CD4-positive, CD25-positive, alpha-beta regulatory T cell (primary cell): ENCODE data around the gene ASAP3. TPM values are rescaled to one million over a fixed set of nuclear protein-coding genes. Genes with fewer than 3 reads are reported as not detected.

ENCODE experiments used
- ATAC-seq, 2 donors: fragments of 150-1000 bp; cut with Tn5 transposase; one replicate each; pipeline ENCODE4 v1.10.0; 2021; ENCODE audit warnings: low read depth in 2 of 2, moderate number of reproducible peaks in 2 of 2, moderate library complexity in 1 of 2
- DNase-seq, 3 donors: peaks; one replicate each; pipeline versions ENCODE4 v3.0.0 to v3.0.0-alpha.2; 2012 to 2022; ENCODE audit warnings: mixed read lengths in 1 of 3
- H3K27ac ChIP-seq: one replicate; pipeline ENCODE4 v1.7.0; 2013; ENCODE audit warnings: mild to moderate bottlenecking, low read length; ENCODE audit not compliant: insufficient read depth, poor library complexity, severe bottlenecking
- H3K27me3 ChIP-seq: one replicate; pipeline ENCODE4 v1.7.0; 2013; ENCODE audit warnings: low read length; ENCODE audit not compliant: control insufficient read depth, insufficient read depth
- H3K36me3 ChIP-seq: one replicate; pipeline ENCODE4 v1.7.0; 2013; ENCODE audit warnings: mild to moderate bottlenecking, low read length, moderate library complexity; ENCODE audit not compliant: control insufficient read depth, insufficient read depth
- H3K4me1 ChIP-seq: 2 replicates; pipeline ENCODE4 v1.7.0; 2013; ENCODE audit warnings: mild to moderate bottlenecking, low read length; ENCODE audit not compliant: insufficient read depth, control insufficient read depth, poor library complexity, severe bottlenecking
- H3K4me3 ChIP-seq: one replicate; pipeline ENCODE4 v1.7.0; 2013; ENCODE audit warnings: low read depth, mild to moderate bottlenecking, low read length, moderate library complexity
- H3K9me3 ChIP-seq, 2 experiments: 1 replicate in 1 of 2; 2 replicates in 1 of 2; pipeline ENCODE4 v1.7.0; 2013; ENCODE audit warnings: low read length in 2 of 2, mild to moderate bottlenecking in 1 of 2, moderate library complexity in 1 of 2; ENCODE audit not compliant: control insufficient read depth in 2 of 2
- H3K27ac Mint-ChIP-seq, 3 donors: one replicate each; pipeline ENCODE4 v1.8.0; 2020 to 2022; ENCODE audit warnings: mild to moderate bottlenecking in 3 of 3, mixed read lengths in 3 of 3, moderate library complexity in 2 of 3
- H3K27me3 Mint-ChIP-seq: one replicate; pipeline ENCODE4 v1.8.0; 2022; ENCODE audit warnings: mild to moderate bottlenecking, mixed read lengths
- H3K36me3 Mint-ChIP-seq: one replicate; pipeline ENCODE4 v1.8.0; 2020; ENCODE audit warnings: mixed read lengths
- H3K4me1 Mint-ChIP-seq, 4 donors: one replicate each; pipeline ENCODE4 v1.8.0; 2020 to 2022; ENCODE audit warnings: mixed read lengths in 4 of 4, mild to moderate bottlenecking in 1 of 4
- H3K4me3 Mint-ChIP-seq, 4 donors: one replicate each; pipeline ENCODE4 v1.8.0; 2020 to 2022; ENCODE audit warnings: mild to moderate bottlenecking in 4 of 4, mixed read lengths in 4 of 4, moderate library complexity in 3 of 4
- H3K9me3 Mint-ChIP-seq, 7 donors: one replicate each; pipeline ENCODE4 v1.8.0; 2020 to 2022; ENCODE audit warnings: mixed read lengths in 7 of 7, mild to moderate bottlenecking in 3 of 7, moderate library complexity in 2 of 7
- polyA plus RNA-seq, 4 donors: library from polyadenylated mRNA; unstranded; fragments of 300-500 nt; fragmentation: Illumina TruSeq; gene quantifications; one replicate each; pipeline ENCODE4 v1.2.3, GENCODE V29; 2021
- total RNA-seq: library from RNA; stranded (reverse); gene quantifications from one replicate; pipeline ENCODE4 v1.2.3, GENCODE V29; 2022

ASAP3 gene
- total and polyA plus RNA-seq, 5 donors from 2014 or later = 0.23 to 2.3 (median 0.49) TPM; not detected in 1

DNA sequence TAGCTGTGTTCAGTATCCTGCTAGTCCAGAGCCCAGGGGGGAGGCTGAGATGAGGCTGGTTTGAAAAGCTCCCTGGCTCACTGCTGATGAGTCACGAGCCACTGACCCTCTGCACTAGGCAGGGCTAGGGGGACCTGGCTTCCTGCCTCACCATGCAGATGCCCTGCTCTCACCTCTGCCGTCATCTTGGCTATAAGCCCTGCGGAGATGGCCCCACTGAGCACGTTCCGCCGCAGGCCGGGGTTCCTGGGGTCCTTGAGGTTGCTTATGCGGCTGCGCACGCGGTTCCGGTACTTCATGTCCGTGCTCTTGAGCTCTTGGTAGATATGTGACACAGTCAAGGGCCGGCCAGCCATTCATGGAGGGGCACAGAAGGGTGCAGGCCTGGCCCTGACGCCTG is 90.3 kb downstream of the ASAP3 start:
- no peaks in the 10 kb centered on the region for H3K27me3 Mint-ChIP-seq
- Histone ChIP-seq H3K27ac (no peak overlapping the region), H3K4me3 (no peak overlapping the region), H3K36me3 (no peaks in the 10 kb centered on the region), H3K4me1 (no peaks in the 10 kb centered on the region), H3K27me3 (no peaks in the 10 kb centered on the region), H3K9me3 (no peaks in the 10 kb centered on the region)
- no peak for ATAC-seq
- peaks cover 0 to 5% (median 0%) of the 10 kb centered on the region in 4 donors for H3K4me1 Mint-ChIP-seq
- no peaks in the 10 kb centered on the region for H3K9me3 Mint-ChIP-seq
- no peak for DNase-seq
- H3K4me3 Mint-ChIP-seq = no peak overlapping the region
- H3K27ac Mint-ChIP-seq = no peak overlapping the region
- H3K36me3 Mint-ChIP-seq = peaks cover 14% of the 10 kb centered on the region

DNA sequence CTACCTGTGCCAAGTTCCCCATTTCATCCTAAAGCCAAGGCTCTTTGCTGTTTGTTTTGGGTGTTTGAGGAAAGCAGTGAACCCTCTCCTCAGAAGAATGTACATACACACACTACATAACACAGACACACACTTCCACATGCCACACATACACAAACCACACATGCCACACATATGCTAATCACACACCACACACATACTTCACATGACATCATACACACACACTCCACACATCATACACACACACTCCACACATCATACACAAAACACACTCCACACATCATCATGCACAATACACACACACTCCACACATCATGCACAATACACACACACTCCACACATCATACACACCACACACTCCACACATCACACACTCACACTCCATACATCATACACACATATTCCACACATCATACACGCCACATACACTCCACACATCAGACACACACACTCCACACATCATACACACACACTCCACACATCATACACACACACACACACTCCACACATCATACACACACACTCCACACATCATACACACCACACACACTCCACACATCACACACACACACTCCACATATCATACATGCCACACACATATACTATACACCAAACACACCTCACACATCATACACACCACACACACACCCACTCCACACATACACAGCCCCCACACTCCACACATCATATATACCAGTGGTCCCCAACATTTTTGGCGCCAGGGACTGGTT is 91.7 kb downstream of the ASAP3 start:
- Mint-ChIP-seq H3K9me3 (no peaks in the 10 kb centered on the region), H3K27me3 (no peaks in the 10 kb centered on the region), H3K27ac (no peak overlapping the region), H3K4me1 (peaks cover 0 to 5% (median 0%) of the 10 kb centered on the region in 4 donors), H3K36me3 (peaks cover 8% of the 10 kb centered on the region), H3K4me3 (no peak overlapping the region)
- H3K36me3 ChIP-seq = no peaks in the 10 kb centered on the region
- H3K9me3 ChIP-seq = no peaks in the 10 kb centered on the region
- H3K4me1 ChIP-seq = no peaks in the 10 kb centered on the region
- DNase-seq (no peak), ATAC-seq (no peak)
- H3K4me3 ChIP-seq = no peak overlapping the region
- no peaks in the 10 kb centered on the region for H3K27me3 ChIP-seq
- no peak overlapping the region for H3K27ac ChIP-seq

DNA sequence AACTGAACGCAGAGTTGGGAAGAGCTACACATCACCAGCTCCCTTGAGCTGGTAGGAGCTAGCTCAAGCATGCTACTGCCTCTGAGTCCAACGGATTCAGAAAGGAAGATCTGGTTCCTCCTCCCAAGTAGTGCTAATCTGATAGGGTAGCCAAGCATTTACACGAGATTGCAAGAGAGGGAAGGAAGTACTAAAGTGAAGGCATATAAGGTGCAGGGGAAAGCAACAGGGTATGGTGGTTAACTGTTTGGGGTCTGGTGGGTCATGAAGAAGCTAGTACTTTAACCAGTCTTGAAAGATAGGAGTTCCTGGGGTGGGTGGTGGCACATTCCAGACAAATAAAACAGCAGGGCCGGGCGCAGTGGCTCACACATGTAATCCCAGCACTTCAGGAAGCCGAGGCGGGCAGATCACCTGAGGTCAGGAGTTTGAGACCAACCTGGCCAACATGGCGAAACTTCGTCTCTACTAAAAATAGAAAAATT is 94.1 kb downstream of the ASAP3 start:
- no peaks in the 10 kb centered on the region for H3K9me3 Mint-ChIP-seq
- Histone ChIP-seq H3K9me3 (no peaks in the 10 kb centered on the region), H3K27ac (no peak overlapping the region), H3K27me3 (no peaks in the 10 kb centered on the region), H3K4me1 (no peaks in the 10 kb centered on the region), H3K36me3 (no peaks in the 10 kb centered on the region), H3K4me3 (no peak overlapping the region)
- no peak overlapping the region for H3K4me3 Mint-ChIP-seq
- H3K4me1 Mint-ChIP-seq = peaks cover 0 to 5% (median 0%) of the 10 kb centered on the region in 4 donors
- DNase-seq = no peak
- H3K27me3 Mint-ChIP-seq = no peaks in the 10 kb centered on the region
- peaks cover 4% of the 10 kb centered on the region for H3K36me3 Mint-ChIP-seq
- ATAC-seq = no peak
- no peak overlapping the region for H3K27ac Mint-ChIP-seq

DNA sequence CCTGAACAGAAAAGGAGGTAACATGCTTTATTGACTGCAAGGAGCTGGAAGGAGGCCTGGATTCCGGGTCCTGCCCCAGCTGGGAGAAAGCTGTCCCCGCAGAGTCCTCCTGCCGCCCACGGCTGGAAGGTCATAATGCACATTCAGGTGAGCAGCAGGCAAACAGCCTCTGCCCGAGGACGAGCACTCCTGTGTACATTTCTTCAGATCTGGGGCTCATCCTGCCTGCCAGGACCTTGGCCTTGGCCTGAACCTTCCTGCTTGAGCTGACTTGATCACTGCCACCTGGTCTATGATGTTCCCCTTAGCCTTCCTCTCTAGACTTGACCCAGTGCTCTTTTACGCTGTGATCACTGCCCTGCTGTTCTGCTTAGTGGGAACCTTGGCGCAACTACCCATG is 96.5 kb downstream of the ASAP3 start:
- Mint-ChIP-seq H3K27ac (no peak overlapping the region), H3K9me3 (no peaks in the 10 kb centered on the region), H3K36me3 (peaks cover 8% of the 10 kb centered on the region), H3K4me1 (peaks cover 0 to 5% (median 0%) of the 10 kb centered on the region in 4 donors), H3K27me3 (no peaks in the 10 kb centered on the region), H3K4me3 (no peak overlapping the region)
- H3K27me3 ChIP-seq = no peaks in the 10 kb centered on the region
- DNase-seq = no peak
- no peak overlapping the region for H3K27ac ChIP-seq
- H3K4me1 ChIP-seq = no peaks in the 10 kb centered on the region
- H3K36me3 ChIP-seq = no peaks in the 10 kb centered on the region
- ATAC-seq = no peak
- no peaks in the 10 kb centered on the region for H3K9me3 ChIP-seq
- no peak overlapping the region for H3K4me3 ChIP-seq

DNA sequence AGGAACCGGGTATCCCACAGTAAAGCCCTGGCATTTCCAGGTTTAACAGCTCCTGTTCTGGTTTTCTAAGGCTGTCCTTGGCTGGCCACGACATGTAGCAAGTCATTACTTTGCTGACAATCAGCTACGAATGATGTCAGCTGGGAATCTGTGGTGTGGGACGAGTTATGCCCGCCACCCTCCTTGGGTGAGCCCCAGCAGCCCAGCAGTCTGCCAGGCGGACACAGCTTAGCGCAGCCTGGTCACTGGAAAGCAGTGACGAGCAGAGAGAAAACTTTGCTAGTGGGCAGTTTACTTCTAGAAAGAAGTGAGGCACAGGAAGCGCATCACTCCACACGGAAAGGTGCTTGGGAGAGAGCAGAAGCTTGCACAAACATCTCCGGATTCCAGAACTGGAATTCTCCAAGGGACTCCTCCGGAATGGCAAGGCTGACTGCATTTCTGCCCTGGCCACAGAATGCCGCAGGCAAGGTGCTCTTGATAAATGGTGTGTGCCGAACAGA is 98.8 kb downstream of the ASAP3 start:
- Histone ChIP-seq H3K9me3 (no peaks in the 10 kb centered on the region), H3K4me1 (no peaks in the 10 kb centered on the region), H3K36me3 (no peaks in the 10 kb centered on the region), H3K27me3 (no peaks in the 10 kb centered on the region), H3K4me3 (no peak overlapping the region), H3K27ac (no peak overlapping the region)
- no peaks in the 10 kb centered on the region for H3K27me3 Mint-ChIP-seq
- ATAC-seq (no peak), DNase-seq (no peak)
- H3K27ac Mint-ChIP-seq = no peak overlapping the region
- H3K36me3 Mint-ChIP-seq = peaks cover 10% of the 10 kb centered on the region
- peaks cover 0 to 3% (median 0%) of the 10 kb centered on the region in 4 donors for H3K4me1 Mint-ChIP-seq
- no peaks in the 10 kb centered on the region for H3K9me3 Mint-ChIP-seq
- H3K4me3 Mint-ChIP-seq = no peak overlapping the region

DNA sequence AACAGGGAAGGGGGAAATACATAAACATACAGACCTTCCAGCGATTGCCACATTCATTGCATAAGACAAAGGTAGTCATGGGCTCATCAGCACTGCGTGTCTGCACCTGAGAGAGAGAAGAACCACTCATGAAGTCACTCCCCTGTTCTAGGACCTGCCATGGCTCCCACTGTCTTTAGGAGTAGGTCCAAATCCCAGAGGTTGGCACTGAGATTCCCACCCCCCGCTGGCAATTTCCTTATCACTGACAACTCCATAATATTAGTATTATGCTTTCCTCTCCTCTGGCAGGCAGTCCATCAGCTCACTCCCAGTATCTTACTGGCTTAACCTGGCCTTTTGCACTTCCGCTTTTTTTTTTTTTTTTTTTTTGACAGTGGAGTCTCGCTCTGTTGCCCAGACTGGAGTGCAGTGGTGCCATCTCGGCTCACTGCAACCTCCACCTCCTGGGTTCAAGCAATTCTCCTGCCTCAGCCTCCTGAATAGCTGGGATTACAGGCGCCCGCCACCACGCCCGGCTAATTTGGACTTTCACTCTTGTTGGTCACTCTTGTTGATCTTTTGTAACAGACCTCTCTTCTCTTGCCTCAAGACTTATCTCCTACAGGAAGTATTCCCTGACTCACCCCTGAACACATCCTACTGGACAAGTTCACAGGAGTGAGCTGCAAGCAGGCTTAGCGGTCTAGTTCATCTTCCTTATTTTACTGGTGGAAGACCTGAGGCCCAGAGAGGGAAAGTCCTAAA is 99.5 kb downstream of the ASAP3 start:
- Mint-ChIP-seq H3K4me1 (no peaks in the 10 kb centered on the region), H3K36me3 (peaks cover 10% of the 10 kb centered on the region), H3K27me3 (no peaks in the 10 kb centered on the region), H3K27ac (no peak overlapping the region), H3K4me3 (no peak overlapping the region), H3K9me3 (no peaks in the 10 kb centered on the region)
- H3K4me1 ChIP-seq = no peaks in the 10 kb centered on the region
- ATAC-seq (no peak), DNase-seq (no peak)
- H3K9me3 ChIP-seq = no peaks in the 10 kb centered on the region
- H3K27me3 ChIP-seq = no peaks in the 10 kb centered on the region
- no peak overlapping the region for H3K27ac ChIP-seq
- H3K36me3 ChIP-seq = no peaks in the 10 kb centered on the region
- H3K4me3 ChIP-seq = no peak overlapping the region

DNA sequence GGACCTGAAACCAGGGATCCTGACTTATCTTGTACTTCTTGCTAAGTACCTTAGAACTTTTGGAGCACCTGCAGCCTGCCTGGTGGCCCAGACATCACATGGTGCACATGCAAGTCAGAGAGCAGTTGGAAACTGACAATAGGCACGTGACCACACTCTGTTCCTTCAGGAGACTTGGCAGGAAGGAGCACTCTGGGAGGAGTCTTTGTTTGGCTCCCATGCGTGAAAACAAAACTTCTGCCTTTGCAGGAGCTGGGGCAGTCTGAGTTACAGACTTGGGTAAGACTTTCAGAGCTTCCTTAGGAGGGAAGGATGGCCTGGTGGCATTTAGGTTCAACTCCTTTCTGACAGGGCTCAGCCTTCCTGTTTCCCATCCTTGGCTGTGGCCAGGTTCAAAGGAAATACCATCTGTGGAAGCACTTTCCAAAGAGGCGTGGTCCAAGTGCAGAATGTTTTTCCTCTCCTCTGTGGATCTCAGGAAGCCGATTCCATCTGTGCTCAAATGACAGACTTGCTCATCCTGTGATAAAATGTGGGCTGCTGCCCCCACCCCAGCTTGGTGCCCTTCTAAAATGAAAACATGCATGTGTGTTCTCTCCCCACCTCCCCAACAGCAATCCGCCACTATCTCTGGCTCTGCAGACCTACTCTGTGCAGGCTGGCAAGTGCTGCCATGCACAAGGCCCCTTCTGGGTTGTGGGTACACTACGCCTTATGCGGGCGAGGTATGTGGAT is 100.2 kb downstream of the ASAP3 start:
- ATAC-seq = no peak
- peaks cover 10% of the 10 kb centered on the region for H3K36me3 Mint-ChIP-seq
- no peaks in the 10 kb centered on the region for H3K4me1 ChIP-seq
- H3K9me3 ChIP-seq = no peaks in the 10 kb centered on the region
- H3K27me3 ChIP-seq = no peaks in the 10 kb centered on the region
- H3K27ac Mint-ChIP-seq = no peak overlapping the region
- no peaks in the 10 kb centered on the region for H3K9me3 Mint-ChIP-seq
- H3K27ac ChIP-seq = no peak overlapping the region
- H3K27me3 Mint-ChIP-seq = no peaks in the 10 kb centered on the region
- no peak overlapping the region for H3K4me3 ChIP-seq
- no peak overlapping the region for H3K4me3 Mint-ChIP-seq
- no peaks in the 10 kb centered on the region for H3K36me3 ChIP-seq
- DNase-seq = no peak
- H3K4me1 Mint-ChIP-seq = no peaks in the 10 kb centered on the region
